Gastroesophageal sphincter (tissue), 4 donors: ENCODE measurements around the gene ATE1. TPM values are rescaled to one million over a fixed set of nuclear protein-coding genes. Genes with fewer than 3 reads are reported as not detected.

Source experiments
- ATAC-seq: fragments of 150-250 bp; one replicate; pipeline ENCODE4 v1.9.1; 2016; ENCODE audit warnings: mild to moderate bottlenecking, moderate library complexity
- H3K27ac ChIP-seq, 4 donors: fragments of 200-600 bp; sonication (generic) in 3 of 4; 1 replicate in 3 of 4; 2 replicates in 1 of 4; pipeline ENCODE4 v1.5.1; 2016 to 2019
- H3K27me3 ChIP-seq: fragments of 200-600 bp; sonication (generic); one replicate; pipeline ENCODE4 v1.5.1; 2019
- H3K36me3 ChIP-seq, 2 donors: fragments of 200-600 bp; sonication (generic); one replicate each; pipeline ENCODE4 v1.5.1; 2019; ENCODE audit warnings: control low read depth in 1 of 2
- H3K4me1 ChIP-seq, 3 donors: fragments of 200-600 bp; sonication (generic); 1 replicate in 2 of 3; 2 replicates in 1 of 3; pipeline ENCODE4 v1.5.1; 2016 to 2019; ENCODE audit warnings: control low read depth in 2 of 3
- H3K4me3 ChIP-seq, 2 donors: fragments of 200-600 bp; sonication (generic); one replicate each; pipeline ENCODE4 v1.5.1; 2019; ENCODE audit warnings: mild to moderate bottlenecking in 1 of 2, moderate library complexity in 1 of 2
- H3K9me3 ChIP-seq, 3 donors: fragments of 200-600 bp; sonication (generic); one replicate each; pipeline ENCODE4 v1.5.1; 2017 to 2019; ENCODE audit warnings: control low read depth in 2 of 3
- EP300 ChIP-seq: sonication (generic); formaldehyde crosslinking; IDR thresholded peaks from one replicate; pipeline ENCODE4 v1.6.1; 2017; ENCODE audit warnings: antibody characterized with exemption, mild to moderate bottlenecking
- POLR2A ChIP-seq, 2 donors: fragments of 450-650 bp; IDR thresholded peaks; one replicate each; pipeline ENCODE4 v1.6.1; 2017; ENCODE audit warnings: antibody characterized with exemption in 2 of 2, mild to moderate bottlenecking in 2 of 2, moderate library complexity in 1 of 2
- POLR2AphosphoS5 ChIP-seq: sonication (generic); formaldehyde crosslinking; IDR thresholded peaks from one replicate; pipeline ENCODE4 v1.6.1; 2017; ENCODE audit warnings: antibody characterized with exemption
- WGBS, 2 donors: methylation state at CpG; one replicate each; pipeline ENCODE4 v1.1.5; 2018; ENCODE audit warnings: low coverage in 1 of 2; 5-methylcytosine and 5-hydroxymethylcytosine counted together
- total RNA-seq, 4 donors: library from RNA; depleted of rRNA; stranded (reverse); fragments of >200 nt; gene quantifications; one replicate each; pipeline ENCODE4 v1.1.0, GENCODE V29; 2016
- TF ChIP-seq, protein P1 (sequence below), 4 experiments: fragments of 200-600 bp in 2 of 4; fragments of 450-650 bp in 2 of 4; sonication (generic) in 1 of 4; IDR thresholded peaks; one replicate each; pipeline ENCODE4 v1.5.1; 2017 to 2019; ENCODE audit warnings: antibody characterized with exemption in 4 of 4, mild to moderate bottlenecking in 2 of 4, moderate library complexity in 2 of 4

Gene ATE1
- total RNA-seq, 4 donors from 2014 or later = 24.6 to 38.2 (median 32.6) TPM

DNA sequence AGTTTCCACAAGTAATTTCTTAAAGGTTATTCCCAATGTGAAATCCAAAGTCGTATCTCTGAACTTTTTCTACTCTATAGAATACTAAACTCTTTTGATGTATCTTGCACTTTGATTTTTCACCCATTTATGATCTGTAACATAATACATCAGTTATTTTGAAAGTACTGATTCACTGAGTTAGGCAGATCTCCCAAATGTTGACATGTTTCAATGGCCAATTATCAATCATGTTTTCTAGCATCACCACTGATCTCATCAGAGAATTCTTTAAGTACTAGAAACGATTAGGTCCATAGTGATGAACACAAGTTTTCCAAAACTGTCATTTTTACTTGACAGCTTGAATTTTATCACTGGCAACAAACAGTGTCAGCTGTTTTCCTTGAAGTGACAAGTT lies 119.0 kb downstream of the ATE1 start:
- TF ChIP-seq EP300 = no peak
- TF ChIP-seq POLR2AphosphoS5 = no peak
- TF ChIP-seq, protein P1, sequence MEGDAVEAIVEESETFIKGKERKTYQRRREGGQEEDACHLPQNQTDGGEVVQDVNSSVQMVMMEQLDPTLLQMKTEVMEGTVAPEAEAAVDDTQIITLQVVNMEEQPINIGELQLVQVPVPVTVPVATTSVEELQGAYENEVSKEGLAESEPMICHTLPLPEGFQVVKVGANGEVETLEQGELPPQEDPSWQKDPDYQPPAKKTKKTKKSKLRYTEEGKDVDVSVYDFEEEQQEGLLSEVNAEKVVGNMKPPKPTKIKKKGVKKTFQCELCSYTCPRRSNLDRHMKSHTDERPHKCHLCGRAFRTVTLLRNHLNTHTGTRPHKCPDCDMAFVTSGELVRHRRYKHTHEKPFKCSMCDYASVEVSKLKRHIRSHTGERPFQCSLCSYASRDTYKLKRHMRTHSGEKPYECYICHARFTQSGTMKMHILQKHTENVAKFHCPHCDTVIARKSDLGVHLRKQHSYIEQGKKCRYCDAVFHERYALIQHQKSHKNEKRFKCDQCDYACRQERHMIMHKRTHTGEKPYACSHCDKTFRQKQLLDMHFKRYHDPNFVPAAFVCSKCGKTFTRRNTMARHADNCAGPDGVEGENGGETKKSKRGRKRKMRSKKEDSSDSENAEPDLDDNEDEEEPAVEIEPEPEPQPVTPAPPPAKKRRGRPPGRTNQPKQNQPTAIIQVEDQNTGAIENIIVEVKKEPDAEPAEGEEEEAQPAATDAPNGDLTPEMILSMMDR (IDR thresholded peaks at IDR 0.05) = no peak
- no peak for TF ChIP-seq POLR2A (IDR thresholded peaks at IDR 0.05)
- H3K9me3 ChIP-seq = no peaks in the 10 kb centered on the region
- peaks cover 0 to 12% of the 10 kb centered on the region in 2 donors for H3K36me3 ChIP-seq
- no peak for ATAC-seq
- no peak overlapping the region for H3K27ac ChIP-seq
- no peaks in the 10 kb centered on the region for H3K27me3 ChIP-seq
- no peak overlapping the region for H3K4me3 ChIP-seq
- 50 to 70% methylated on average over 2 of the region's 2 CpGs for WGBS, 2 donors
- no peaks in the 10 kb centered on the region for H3K4me1 ChIP-seq

DNA sequence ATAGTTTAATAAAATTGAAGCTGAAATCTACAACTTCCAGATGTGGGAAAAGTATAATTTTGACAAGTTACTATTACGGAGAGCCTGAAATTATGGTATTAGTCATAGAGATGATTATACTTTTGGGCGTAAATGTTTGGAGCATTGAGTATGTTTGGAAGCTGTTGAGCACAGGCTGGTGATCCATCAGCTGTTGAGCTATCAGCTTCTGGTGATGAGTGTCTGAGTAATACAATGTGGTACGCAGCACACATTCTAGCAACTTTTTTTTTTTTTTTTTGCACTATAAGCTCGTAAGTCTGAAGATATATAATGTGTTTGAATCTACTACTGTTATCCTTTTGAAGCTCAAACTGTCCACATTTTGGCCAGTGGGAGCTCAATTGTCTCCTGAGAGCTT lies 123.4 kb downstream of the ATE1 start:
- 60 to 87% methylated on average over 4 of the region's 4 CpGs for WGBS, 2 donors
- Histone ChIP-seq H3K4me1 (no peaks in the 10 kb centered on the region), H3K36me3 (peaks cover 0 to 7% of the 10 kb centered on the region in 2 donors), H3K27ac (no peak overlapping the region), H3K9me3 (no peaks in the 10 kb centered on the region), H3K4me3 (no peak overlapping the region), H3K27me3 (no peaks in the 10 kb centered on the region)
- no peak for ATAC-seq
- no peak for TF ChIP-seq EP300
- no peak for TF ChIP-seq POLR2AphosphoS5
- TF ChIP-seq, protein P1 (IDR thresholded peaks at IDR 0.05) = no peak
- TF ChIP-seq POLR2A (IDR thresholded peaks at IDR 0.05) = no peak

DNA sequence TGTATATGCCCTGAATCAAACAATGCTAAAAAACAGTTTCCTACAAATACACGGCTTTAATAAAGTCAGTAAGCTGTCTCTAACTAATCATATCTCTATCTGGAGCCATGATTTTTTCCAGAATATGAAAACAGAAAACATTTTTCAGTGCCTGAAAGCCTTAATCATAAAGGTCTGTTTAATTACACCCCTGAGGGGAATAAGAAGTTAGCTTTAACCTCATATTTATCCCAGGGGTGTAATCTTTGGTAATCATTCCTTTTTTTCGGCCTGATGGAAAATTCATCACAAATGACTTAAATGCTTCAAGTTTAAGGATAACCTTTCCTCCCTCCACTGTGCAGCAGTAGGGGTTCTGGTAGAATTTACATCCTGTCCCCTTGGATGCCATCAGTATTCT lies 124.2 kb downstream of the ATE1 start:
- Histone ChIP-seq H3K4me1 (no peaks in the 10 kb centered on the region), H3K4me3 (no peak overlapping the region), H3K27me3 (no peaks in the 10 kb centered on the region), H3K27ac (no peak overlapping the region), H3K36me3 (peaks cover 0 to 10% of the 10 kb centered on the region in 2 donors), H3K9me3 (no peaks in the 10 kb centered on the region)
- no peak for ATAC-seq
- WGBS, 2 donors = 72 to 76% methylated on average over 2 of the region's 2 CpGs
- TF ChIP-seq, protein P1 (IDR thresholded peaks at IDR 0.05) = no peak
- TF ChIP-seq EP300 (no peak), POLR2AphosphoS5 (no peak), POLR2A (IDR thresholded peaks at IDR 0.05) (no peak)

DNA sequence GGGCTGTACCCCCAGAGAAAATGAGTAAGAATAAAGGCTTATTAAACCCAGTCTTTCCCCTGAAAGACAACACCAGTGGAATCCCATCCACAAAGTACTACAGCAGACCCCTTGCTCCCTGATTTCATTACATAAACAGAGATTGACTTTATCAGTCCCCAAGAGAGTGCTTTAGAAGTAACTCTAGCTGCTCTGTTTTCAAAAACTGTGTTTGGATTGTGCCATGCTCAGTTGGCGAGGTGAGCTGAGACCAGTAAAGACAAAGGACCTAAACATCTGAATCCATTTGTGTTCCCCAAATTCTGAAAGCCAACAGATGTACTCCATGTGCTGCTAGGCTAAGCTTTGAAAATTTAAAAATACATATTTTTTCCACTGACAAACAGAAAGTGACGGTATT lies 127.0 kb downstream of the ATE1 start:
- Histone ChIP-seq H3K27me3 (no peaks in the 10 kb centered on the region), H3K4me1 (no peaks in the 10 kb centered on the region), H3K4me3 (no peak overlapping the region), H3K9me3 (no peaks in the 10 kb centered on the region), H3K36me3 (peaks cover 0 to 3% of the 10 kb centered on the region in 2 donors), H3K27ac (no peak overlapping the region)
- no peak for TF ChIP-seq EP300
- no peak for TF ChIP-seq POLR2AphosphoS5
- TF ChIP-seq, protein P1 (IDR thresholded peaks at IDR 0.05) = no peak
- no peak for TF ChIP-seq POLR2A (IDR thresholded peaks at IDR 0.05)
- WGBS, 2 donors = 78 to 91% methylated on average over 2 of the region's 2 CpGs
- ATAC-seq = no peak

DNA sequence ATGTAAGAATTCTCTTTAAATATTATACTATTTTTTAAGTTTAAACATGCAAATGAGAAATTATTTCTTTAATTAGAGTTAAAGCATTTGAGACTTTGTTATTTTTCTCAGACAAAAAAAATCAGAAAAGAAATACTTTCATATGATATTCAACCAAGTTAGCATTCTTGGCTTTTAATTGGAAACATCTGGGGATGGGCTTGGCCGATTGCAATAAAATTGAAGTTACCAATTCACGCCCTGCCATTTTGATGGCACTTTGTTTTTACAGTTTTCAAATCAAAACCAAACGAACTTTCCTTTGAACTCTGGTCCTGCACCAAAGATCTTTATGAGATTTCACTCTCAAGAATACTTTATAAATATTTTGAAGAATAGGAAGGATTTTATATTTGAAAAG lies 127.7 kb downstream of the ATE1 start:
- TF ChIP-seq POLR2AphosphoS5 (no peak), EP300 (no peak), POLR2A (IDR thresholded peaks at IDR 0.05) (no peak)
- TF ChIP-seq, protein P1 (IDR thresholded peaks at IDR 0.05) = no peak
- no peaks in the 10 kb centered on the region for H3K27me3 ChIP-seq

More for the DNA sequence above, 127.7 kb downstream of the ATE1 start:
- Histone ChIP-seq H3K4me3 (no peak overlapping the region), H3K36me3 (peaks cover 0 to 3% of the 10 kb centered on the region in 2 donors), H3K4me1 (no peaks in the 10 kb centered on the region), H3K9me3 (no peaks in the 10 kb centered on the region), H3K27ac (no peak overlapping the region)
- 61 to 66% methylated on average over 3 of the region's 3 CpGs for WGBS, 2 donors
- no peak for ATAC-seq
